ENCODE measurements around the gene RGS3.

The RGS3 gene

GRCh38 chr9:113530022-113530635 is 66.6 kb downstream of the RGS3 start:
- DNase-seq (ENCODE audit: low spot score) = no peak

- DNase-seq (ENCODE audit: low spot score) = no peak
Measured at GRCh38 chr9:113530942-113531341, 67.4 kb downstream of the RGS3 start.

- DNase-seq (ENCODE audit: low spot score) = no peak
Measured at GRCh38 chr9:113531919-113532808, 68.6 kb downstream of the RGS3 start.

- DNase-seq (ENCODE audit: low spot score) = no peak
Measured at GRCh38 chr9:113532809-113533190, 69.3 kb downstream of the RGS3 start.

- no peak for DNase-seq (ENCODE audit: low spot score)
Measured at GRCh38 chr9:113533335-113534225, 70.1 kb downstream of the RGS3 start.

GRCh38 chr9:113535756-113536155 is 72.2 kb downstream of the RGS3 start:
- no peak for DNase-seq (ENCODE audit: low spot score)

GRCh38 chr9:113536166-113536482 is 72.6 kb downstream of the RGS3 start:
- no peak for DNase-seq (ENCODE audit: low spot score)

- DNase-seq (ENCODE audit: low spot score) = no peak
Measured at GRCh38 chr9:113536483-113537228, 73.1 kb downstream of the RGS3 start.

GRCh38 chr9:113537229-113537810 is 73.8 kb downstream of the RGS3 start:
- DNase-seq (ENCODE audit: low spot score) = no peak

- DNase-seq (ENCODE audit: low spot score) = no peak
Measured at GRCh38 chr9:113538131-113538530, 74.6 kb downstream of the RGS3 start.

GRCh38 chr9:113538701-113539430 is 75.3 kb downstream of the RGS3 start:
- no peak for DNase-seq (ENCODE audit: low spot score)

- DNase-seq (ENCODE audit: low spot score) = no peak
Measured at GRCh38 chr9:113540466-113540865, 76.9 kb downstream of the RGS3 start.

GRCh38 chr9:113541019-113541900 is 77.7 kb downstream of the RGS3 start:
- DNase-seq (ENCODE audit: low spot score) = no peak

- no peak for DNase-seq (ENCODE audit: low spot score)
Measured at GRCh38 chr9:113542006-113542405, 78.5 kb downstream of the RGS3 start.

GRCh38 chr9:113542741-113543140 is 79.2 kb downstream of the RGS3 start:
- DNase-seq (ENCODE audit: low spot score) = no peak

GRCh38 chr9:113543296-113543981 is 79.9 kb downstream of the RGS3 start:
- DNase-seq (ENCODE audit: low spot score) = no peak

- DNase-seq (ENCODE audit: low spot score) = no peak
Measured at GRCh38 chr9:113543982-113544303, 80.4 kb downstream of the RGS3 start.

- DNase-seq (ENCODE audit: low spot score) = no peak
Measured at GRCh38 chr9:113545068-113545467, 81.5 kb downstream of the RGS3 start.

- DNase-seq (ENCODE audit: low spot score) = no peak
Measured at GRCh38 chr9:113546566-113546965, 83.0 kb downstream of the RGS3 start.
